HepG2 (cell line): Measurements from ENCODE around the gene XPNPEP3. TPM values are rescaled to one million over a fixed set of nuclear protein-coding genes. Genes with fewer than 3 reads are reported as not detected.

Source experiments
- ATAC-seq: fragments of 200-7000 bp; cut with Tn5 transposase; 3 replicates; pipeline ENCODE4 v1.9.1; 2020; ENCODE audit warnings: mild to moderate bottlenecking, moderate library complexity
- BruUV-seq: library from RNA; stranded (reverse); fragments of 400-500 nt; replicated peaks from 2 replicates; lab custom pipeline; 2021; lab: Mats Ljungman, UMichigan
- CTCF ChIA-PET: fragments of 300-600 bp; formaldehyde crosslinking; extraction: SDS; loops from one replicate; lab custom pipeline; 2021; ENCODE audit warnings: low total read pairs, inconsistent platforms, low intra/inter-chr PET ratio; lab: Yijun Ruan, JAX
- POLR2A ChIA-PET: fragments of 350-600 bp; sonication (Branson Sonifier 250); formaldehyde crosslinking; loops from one replicate; lab custom pipeline; 2020; ENCODE audit warnings: antibody characterized with exemption, inconsistent platforms; lab: Yijun Ruan, JAX
- DNase-seq: peaks from one replicate; pipeline ENCODE4 v3.0.0-alpha.2; 2015; ENCODE audit warnings: low spot score
- FAIRE-seq: peaks from 3 replicates; lab custom pipeline; 2011; peaks lifted over from hg19 to GRCh38; lab: Jason Lieb, UNC
- H2AFZ ChIP-seq: one replicate; pipeline ENCODE4 v1.6.1; 2011; ENCODE audit warnings: low read length, inconsistent platforms
- H3K27ac ChIP-seq: fragments of 300-600 bp; 3 replicates; pipeline ENCODE4 v1.8.0; 2011; ENCODE audit warnings: mixed run types, mild to moderate bottlenecking, mixed read lengths, low read length, inconsistent platforms; ENCODE audit not compliant: insufficient read depth; ENCODE audit errors: extremely low read length
- H3K27me3 ChIP-seq, 2 experiments: fragments of 200-600 bp in 1 of 2; 2 replicates in 1 of 2; 3 replicates in 1 of 2; pipeline versions ENCODE4 v1.6.0 to v1.8.0; 2011; ENCODE audit warnings: low read length in 2 of 2, mild to moderate bottlenecking in 2 of 2, moderate library complexity in 2 of 2, inconsistent platforms in 1 of 2; ENCODE audit not compliant: insufficient read depth in 2 of 2, control insufficient read depth in 1 of 2
- H3K36me3 ChIP-seq, 2 experiments: fragments of 200-600 bp in 1 of 2; replicated peaks in 1 of 2; 2 replicates in 1 of 2; 3 replicates in 1 of 2; pipeline versions ENCODE4 v1.5.1 to v1.8.0; 2011; ENCODE audit warnings: low read length in 2 of 2, inconsistent platforms in 1 of 2; ENCODE audit not compliant: insufficient read depth in 2 of 2, control insufficient read depth in 1 of 2
- H3K4me1 ChIP-seq: 2 replicates; pipeline ENCODE4 v1.5.1; 2012; ENCODE audit warnings: low read length, inconsistent platforms; ENCODE audit not compliant: insufficient read depth
- H3K4me2 ChIP-seq: 2 replicates; pipeline ENCODE4 v1.6.0; 2011; ENCODE audit warnings: low read depth, low read length, inconsistent platforms
- H3K4me3 ChIP-seq, 3 experiments: fragments of 200-600 bp in 1 of 3; sonication (generic), shearing (Covaris generic) in 1 of 3; replicated peaks in 1 of 3; 2 replicates each; pipeline ENCODE4 v1.5.1; 2011 to 2016; ENCODE audit warnings: low read length in 3 of 3, inconsistent platforms in 2 of 3, low read depth in 2 of 3, mild to moderate bottlenecking in 2 of 3, control low read depth in 1 of 3, mixed read lengths in 1 of 3; ENCODE audit not compliant: insufficient read depth in 1 of 3
- H3K79me2 ChIP-seq: one replicate; pipeline ENCODE4 v1.6.1; 2011; ENCODE audit warnings: low read length, inconsistent platforms; ENCODE audit not compliant: insufficient read depth
- H3K9ac ChIP-seq: 2 replicates; pipeline ENCODE4 v1.6.0; 2011; ENCODE audit warnings: mild to moderate bottlenecking, low read depth, low read length, inconsistent platforms; ENCODE audit not compliant: insufficient read depth
- H3K9me3 ChIP-seq: 2 replicates; pipeline ENCODE4 v1.5.1; 2012; ENCODE audit warnings: mild to moderate bottlenecking, low read length
- H4K20me1 ChIP-seq: 2 replicates; pipeline ENCODE4 v1.6.0; 2011; ENCODE audit warnings: inconsistent platforms, mild to moderate bottlenecking, low read length, moderate library complexity; ENCODE audit not compliant: insufficient read depth
- ELF4 ChIP-seq: sonication (generic); formaldehyde crosslinking; IDR thresholded peaks from 2 replicates; pipeline ENCODE4 v1.5.0; 2020; ENCODE audit warnings: missing genetic modification reagents, mild to moderate bottlenecking, moderate library complexity, borderline replicate concordance
- MED8 ChIP-seq: sonication (generic); formaldehyde crosslinking; IDR thresholded peaks from 2 replicates; pipeline ENCODE4 v1.8.1; 2023; ENCODE audit warnings: mild to moderate bottlenecking, missing genetic modification reagents; ENCODE audit not compliant: insufficient replicate concordance
- PHF8 ChIP-seq: sonication (generic); formaldehyde crosslinking; IDR thresholded peaks from 2 replicates; pipeline ENCODE4 v1.5.0; 2020; ENCODE audit warnings: missing genetic modification reagents
- REL ChIP-seq: sonication (generic); formaldehyde crosslinking; conservative IDR thresholded peaks from 2 replicates; pipeline ENCODE4 v1.8.0; 2022; ENCODE audit warnings: mild to moderate bottlenecking, missing genetic modification reagents, moderate library complexity
- RXRB ChIP-seq: IDR thresholded peaks from 2 replicates; pipeline ENCODE4 v1.6.1; 2016; ENCODE audit warnings: borderline replicate concordance, missing genetic modification reagents, missing compliant biosample characterization
- THAP11 ChIP-seq: IDR thresholded peaks from 2 replicates; pipeline ENCODE4 v1.6.1; 2016; ENCODE audit warnings: missing biosample characterization, missing genetic modification reagents
- ZNF3 ChIP-seq: IDR thresholded peaks from 2 replicates; pipeline ENCODE4 v1.7.0; 2017; ENCODE audit warnings: inconsistent platforms
- ZNF773 ChIP-seq: sonication (generic); formaldehyde crosslinking; IDR thresholded peaks from 2 replicates; pipeline ENCODE4 v1.4.0; 2020; ENCODE audit warnings: missing genetic modification reagents, borderline replicate concordance
- WGBS: methylation state at CpG from one replicate; pipeline ENCODE4 v1.1.6; 2017; ENCODE audit warnings: low lambda C conversion rate; 5-methylcytosine and 5-hydroxymethylcytosine counted together
- in situ Hi-C: cut with HindIII; loops from 2 replicates; pipeline ENCODE4 v1.10.0; 2017; ENCODE audit warnings: low pct_unique_long_range_greater_than_20kb; ENCODE audit not compliant: extremely low pct_ligation_motif_present
- intact Hi-C: fragments of 100-400 bp; cut with micrococcal nuclease; formaldehyde crosslinking; loops from one replicate; pipeline ENCODE4 v1.10.0; 2022; ENCODE audit not compliant: unreplicated experiment
- polyA plus RNA-seq, 8 experiments: library from polyadenylated mRNA; depleted of rRNA in 3 of 8; stranded (reverse) in 7 of 8; unstranded in 1 of 8; fragments of >200 nt; fragmentation: Illumina TruSeq in 4 of 8; extraction: Trizol in 4 of 8; gene quantifications; 2 replicates each; pipeline versions ENCODE4 v1.2.1 to v1.2.3, GENCODE V29; 2011 to 2016; ENCODE audit warnings: low read depth in 4 of 8, missing spikeins in 1 of 8, mixed read lengths in 1 of 8; ENCODE audit not compliant: insufficient read depth in 1 of 8
- total RNA-seq, 5 experiments: library from RNA; depleted of rRNA; stranded (reverse); fragments of >200 nt; fragmentation: Illumina TruSeq; extraction: Trizol; gene quantifications; 2 replicates each; pipeline ENCODE4 v1.2.3, GENCODE V29; 2016; ENCODE audit warnings: low read depth in 1 of 5
- TF ChIP-seq, protein P1 (sequence below): sonication (generic); formaldehyde crosslinking; IDR thresholded peaks from 2 replicates; pipeline ENCODE4 v1.4.0; 2020; ENCODE audit warnings: mild to moderate bottlenecking, missing genetic modification reagents

XPNPEP3 gene
- total and polyA plus RNA-seq, 2 of the 13 experiments (the other 11 are each of a cell fraction or from before 2014, with no cell fraction given) = 10.3 to 14.0 TPM

DNA sequence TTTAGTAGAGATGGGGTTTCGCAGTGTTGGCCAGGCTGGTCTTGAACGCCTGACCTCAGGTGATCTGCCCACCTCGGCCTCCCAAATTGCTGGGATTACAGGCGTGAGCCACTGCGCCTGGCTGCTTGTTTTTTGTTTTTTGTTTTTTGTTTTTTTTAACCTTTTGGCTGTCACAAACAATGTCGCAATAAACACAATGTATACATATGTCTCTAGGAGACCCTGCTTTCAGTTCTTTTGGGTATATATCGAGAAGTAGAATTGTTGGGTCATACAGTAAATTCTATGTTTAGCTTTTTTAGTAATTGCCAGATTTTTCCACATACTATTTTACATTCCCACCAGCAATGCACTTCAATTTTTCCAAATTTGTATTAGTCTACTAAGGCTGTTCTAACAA, 122.2 kb downstream of the XPNPEP3 start:
- no peak overlapping the region for H3K9ac ChIP-seq
- H3K9me3 ChIP-seq = no peaks in the 10 kb centered on the region
- H3K4me1 ChIP-seq = peaks cover 16% of the 10 kb centered on the region
- no peaks in the 10 kb centered on the region for H4K20me1 ChIP-seq
- H3K27me3 ChIP-seq = no peaks in the 10 kb centered on the region; a peak in 1 of 5 replicates
- in situ Hi-C loops (no loop called here), intact Hi-C loops (no loop called here)
- no peaks in the 10 kb centered on the region for H3K79me2 ChIP-seq
- no peak overlapping the region for H3K4me2 ChIP-seq
- H3K27ac ChIP-seq = no peak overlapping the region
- FAIRE-seq (no peak), ATAC-seq (no peak), DNase-seq (no peak)
- CTCF ChIA-PET = no interaction called here
- BruUV-seq = no TSS peak
- POLR2A ChIA-PET = no interaction called here
- no peak overlapping the region for H2AFZ ChIP-seq
- no peak overlapping the region for H3K4me3 ChIP-seq
- WGBS = 58% methylated on average over 7 of the region's 7 CpGs
- H3K36me3 ChIP-seq = no peaks in the 10 kb centered on the region
- TF ChIP-seq MED8 (no peak), RXRB (CRISPR knock-in tag) (no peak), ELF4 (CRISPR knock-in tag) (no peak), REL (no peak), THAP11 (no peak), ZNF3 (CRISPR knock-in tag) (no peak), PHF8 (no peak), ZNF773 (CRISPR knock-in tag) (no peak)
- TF ChIP-seq, protein P1, sequence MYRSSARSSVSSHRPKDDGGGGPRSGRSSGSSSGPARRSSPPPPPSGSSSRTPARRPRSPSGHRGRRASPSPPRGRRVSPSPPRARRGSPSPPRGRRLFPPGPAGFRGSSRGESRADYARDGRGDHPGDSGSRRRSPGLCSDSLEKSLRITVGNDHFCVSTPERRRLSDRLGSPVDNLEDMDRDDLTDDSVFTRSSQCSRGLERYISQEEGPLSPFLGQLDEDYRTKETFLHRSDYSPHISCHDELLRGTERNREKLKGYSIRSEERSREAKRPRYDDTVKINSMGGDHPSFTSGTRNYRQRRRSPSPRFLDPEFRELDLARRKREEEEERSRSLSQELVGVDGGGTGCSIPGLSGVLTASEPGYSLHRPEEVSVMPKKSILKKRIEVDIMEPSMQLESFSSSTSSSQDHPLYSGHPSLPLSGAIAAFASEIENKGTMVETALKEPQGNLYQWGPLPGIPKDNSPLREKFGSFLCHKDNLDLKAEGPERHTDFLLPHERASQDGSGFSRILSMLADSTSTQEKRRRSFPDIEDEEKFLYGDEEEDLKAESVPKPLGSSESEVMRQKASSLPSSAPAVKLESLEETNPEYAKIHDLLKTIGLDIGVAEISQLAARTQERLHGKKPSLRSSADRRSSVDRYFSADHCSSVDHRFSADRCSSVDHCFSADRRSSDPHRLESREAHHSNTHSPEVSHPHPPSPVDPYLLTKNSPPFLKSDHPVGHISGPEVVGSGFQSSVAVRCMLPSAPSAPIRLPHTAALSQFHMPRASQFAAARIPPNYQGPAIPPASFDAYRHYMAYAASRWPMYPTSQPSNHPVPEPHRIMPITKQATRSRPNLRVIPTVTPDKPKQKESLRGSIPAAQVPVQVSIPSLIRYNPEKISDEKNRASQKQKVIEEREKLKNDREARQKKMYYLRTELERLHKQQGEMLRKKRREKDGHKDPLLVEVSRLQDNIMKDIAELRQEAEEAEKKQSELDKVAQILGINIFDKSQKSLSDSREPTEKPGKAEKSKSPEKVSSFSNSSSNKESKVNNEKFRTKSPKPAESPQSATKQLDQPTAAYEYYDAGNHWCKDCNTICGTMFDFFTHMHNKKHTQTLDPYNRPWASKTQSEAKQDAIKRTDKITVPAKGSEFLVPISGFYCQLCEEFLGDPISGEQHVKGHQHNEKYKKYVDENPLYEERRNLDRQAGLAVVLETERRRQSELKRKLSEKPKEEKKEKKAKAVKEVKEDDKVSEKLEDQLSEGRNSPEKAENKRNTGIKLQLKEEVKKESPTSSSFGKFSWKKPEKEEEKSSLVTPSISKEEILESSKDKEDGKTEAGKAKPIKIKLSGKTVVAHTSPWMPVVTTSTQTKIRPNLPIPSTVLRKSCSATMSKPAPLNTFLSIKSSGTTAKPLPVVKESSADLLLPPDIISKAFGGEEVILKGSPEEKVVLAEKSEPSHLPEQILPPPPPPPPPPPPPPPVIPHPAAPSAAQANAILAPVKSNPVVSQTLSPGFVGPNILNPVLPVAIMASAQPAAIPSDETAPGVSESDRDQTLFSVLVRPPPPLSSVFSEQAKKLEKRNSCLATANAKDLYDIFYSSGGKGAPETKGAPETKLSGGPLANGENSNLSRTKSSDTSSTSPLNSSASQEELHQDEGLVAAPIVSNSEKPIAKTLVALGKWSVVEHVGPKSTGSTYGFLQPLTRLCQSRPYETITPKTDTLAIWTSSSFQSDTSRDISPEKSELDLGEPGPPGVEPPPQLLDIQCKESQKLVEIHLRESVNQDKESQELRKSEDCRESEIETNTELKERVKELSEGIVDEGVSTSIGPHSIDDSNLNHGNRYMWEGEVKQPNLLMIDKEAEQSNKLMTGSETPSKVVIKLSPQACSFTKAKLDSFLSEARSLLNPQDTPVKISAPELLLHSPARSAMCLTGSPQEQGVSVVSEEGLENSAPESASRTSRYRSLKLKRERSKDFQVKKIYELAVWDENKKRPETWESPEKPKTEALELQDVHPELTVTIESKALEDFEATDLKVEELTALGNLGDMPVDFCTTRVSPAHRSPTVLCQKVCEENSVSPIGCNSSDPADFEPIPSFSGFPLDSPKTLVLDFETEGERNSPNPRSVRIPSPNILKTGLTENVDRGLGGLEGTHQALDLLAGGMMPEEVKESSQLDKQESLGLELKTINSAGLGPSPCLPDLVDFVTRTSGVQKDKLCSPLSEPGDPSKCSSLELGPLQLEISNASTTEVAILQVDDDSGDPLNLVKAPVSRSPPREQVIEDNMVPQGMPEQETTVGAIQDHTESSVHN (CRISPR knock-in tag) = no peak
